Measurements from ENCODE around the gene ALKBH5. TPM values are rescaled to one million over a fixed set of nuclear protein-coding genes. Genes with fewer than 3 reads are reported as not detected.

ALKBH5 gene
- polyA plus RNA-seq (ENCODE audit: insufficient read depth in 1 of 5, insufficient read length in 5 of 5, low replicate concordance in 1 of 5): 10 to 100 TPM; 46.8 to 75.1 (median 59.2) TPM
- long read RNA-seq, donor 1, transcript ALKBH5-201 (4 exons, 2,748 nt): major isoform, 12 of 19 reads
- long read RNA-seq, donor 1, partial matches to known transcripts: 6 of 19 reads
- long read RNA-seq, donor 1, other reads (novel, unspliced or antisense): 0 of 19 reads
- long read RNA-seq, donor 2, transcript ALKBH5-201 (4 exons, 2,748 nt): major isoform, 8 of 33 reads
- long read RNA-seq, donor 2, partial matches to known transcripts: 25 of 33 reads
- long read RNA-seq, donor 2, other reads (novel, unspliced or antisense): 0 of 33 reads
- long read RNA-seq, donor 3, transcript ALKBH5-201 (4 exons, 2,748 nt): major isoform, 8 of 8 reads
- long read RNA-seq, donor 3, partial matches to known transcripts: 0 of 8 reads
- long read RNA-seq, donor 3, other reads (novel, unspliced or antisense): 0 of 8 reads
- long read RNA-seq, donor 4, transcript ALKBH5-201 (4 exons, 2,748 nt): major isoform, 11 of 12 reads
- long read RNA-seq, donor 4, partial matches to known transcripts: 0 of 12 reads
- long read RNA-seq, donor 4, other reads (novel, unspliced or antisense): 0 of 12 reads
- long read RNA-seq, donor 5, transcript ALKBH5-201 (4 exons, 2,748 nt): major isoform, 8 of 40 reads
- long read RNA-seq, donor 5, partial matches to known transcripts: 32 of 40 reads
- long read RNA-seq, donor 5, other reads (novel, unspliced or antisense): 0 of 40 reads
- long read RNA-seq, donor 6, transcript ALKBH5-201 (4 exons, 2,748 nt): major isoform, 14 of 19 reads
- long read RNA-seq, donor 6, partial matches to known transcripts: 5 of 19 reads
- long read RNA-seq, donor 6, other reads (novel, unspliced or antisense): 0 of 19 reads
- long read RNA-seq, donor 7, transcript ALKBH5-201 (4 exons, 2,748 nt): major isoform, 16 of 22 reads
- long read RNA-seq, donor 7, partial matches to known transcripts: 6 of 22 reads
- long read RNA-seq, donor 7, other reads (novel, unspliced or antisense): 0 of 22 reads
- long read RNA-seq, donor 8, transcript ALKBH5-201 (4 exons, 2,748 nt): major isoform, 6 of 6 reads
- long read RNA-seq, donor 8, partial matches to known transcripts: 0 of 6 reads
- long read RNA-seq, donor 8, other reads (novel, unspliced or antisense): 0 of 6 reads

DNA sequence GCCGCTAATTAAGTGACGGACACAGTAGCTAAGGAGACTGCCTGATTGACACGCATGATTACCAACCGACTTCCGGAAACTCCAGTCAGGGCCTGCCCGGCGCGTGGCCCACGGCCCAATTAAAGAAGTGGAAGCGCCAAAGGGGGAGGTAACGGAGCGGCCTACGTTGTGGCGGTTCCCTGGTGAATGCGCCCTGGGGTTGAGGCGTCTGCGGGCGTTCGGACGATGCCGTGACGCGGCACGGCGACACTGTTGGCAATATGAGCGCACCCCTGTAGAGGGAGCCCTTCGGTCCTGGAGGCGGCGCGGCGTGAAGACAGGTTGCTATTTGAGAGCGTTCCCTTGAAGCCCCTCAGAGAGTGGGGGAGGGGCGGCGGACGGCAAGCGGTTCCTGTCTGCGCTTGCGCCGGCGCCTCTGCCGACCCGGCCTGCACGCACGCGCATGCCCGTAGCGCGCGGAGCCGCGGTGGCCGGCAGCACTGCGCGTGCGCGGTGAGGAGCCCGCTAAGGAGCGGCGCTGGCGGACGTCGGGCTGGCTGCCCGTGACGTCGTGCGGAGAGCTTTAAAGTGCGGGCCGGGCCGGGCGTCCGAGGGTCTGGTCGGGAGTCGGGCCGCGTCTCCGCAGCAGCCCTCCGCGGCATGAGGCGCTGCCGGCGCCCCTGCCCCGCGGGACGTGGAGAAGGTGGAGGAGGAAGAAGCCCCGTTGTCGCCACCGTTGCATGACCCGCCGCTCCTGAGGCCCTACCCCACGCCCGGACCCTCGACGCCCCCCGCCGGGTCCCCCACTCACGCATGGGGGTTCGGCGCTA, at the start of gene ALKBH5:
TSS of gene ALKBH5 (plus strand) at position 495 of the 809 bp plus-strand sequence. CDS start 416 bp downstream, outside the sequence.
- DNase-seq: peak; percentile 99 to 100

DNA sequence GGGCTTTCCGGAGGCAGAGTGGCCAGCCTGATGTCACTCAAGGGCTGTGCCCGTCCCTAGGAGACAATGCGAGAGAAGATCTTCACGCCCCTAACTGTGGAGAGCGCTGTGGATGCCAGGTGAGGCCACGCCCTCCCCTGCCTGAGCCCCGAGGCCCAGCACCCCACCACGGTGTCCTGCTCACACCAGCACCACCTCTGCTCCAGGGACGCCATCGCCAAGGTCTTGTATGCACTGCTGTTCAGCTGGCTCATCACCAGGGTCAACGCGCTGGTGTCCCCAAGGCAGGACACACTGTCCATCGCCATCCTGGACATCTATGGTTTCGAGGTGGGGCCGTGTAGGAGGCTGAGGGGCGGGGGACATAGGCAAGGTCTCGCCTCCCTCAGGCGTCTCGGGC, 47.3 kb upstream of the ALKBH5 start:
- DNase-seq: no peak

DNA sequence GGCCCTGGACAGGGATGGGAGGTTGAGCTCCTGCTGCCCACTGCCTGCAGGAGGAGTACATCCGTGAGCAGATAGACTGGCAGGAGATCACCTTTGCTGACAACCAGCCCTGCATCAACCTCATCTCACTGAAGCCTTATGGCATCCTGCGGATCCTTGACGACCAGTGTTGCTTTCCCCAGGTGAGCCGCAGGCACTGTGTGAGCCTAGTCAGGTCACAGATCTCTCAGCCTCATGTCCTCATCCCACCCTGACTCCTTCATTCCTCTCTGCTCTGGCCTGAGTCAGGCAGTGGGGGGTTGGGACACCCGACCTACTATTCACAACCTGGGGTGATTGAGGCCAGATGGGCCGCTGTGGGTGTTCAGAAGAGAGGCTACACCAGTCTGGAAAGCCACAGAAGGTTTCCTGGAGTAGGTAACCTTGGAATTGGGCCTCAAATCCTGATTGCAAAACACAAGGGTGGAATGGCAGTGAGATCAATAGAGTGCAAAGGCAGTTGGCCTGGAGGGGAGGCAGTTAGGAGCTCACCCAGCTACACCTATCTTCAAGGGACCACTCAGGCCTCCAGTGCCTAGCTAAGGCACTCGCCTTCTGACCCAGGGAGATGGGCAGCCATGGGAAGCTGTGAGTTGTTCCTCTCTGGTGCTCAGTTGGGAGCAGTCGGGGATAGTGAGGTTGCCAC, 45.4 kb upstream of the ALKBH5 start:
- no peak for DNase-seq

DNA sequence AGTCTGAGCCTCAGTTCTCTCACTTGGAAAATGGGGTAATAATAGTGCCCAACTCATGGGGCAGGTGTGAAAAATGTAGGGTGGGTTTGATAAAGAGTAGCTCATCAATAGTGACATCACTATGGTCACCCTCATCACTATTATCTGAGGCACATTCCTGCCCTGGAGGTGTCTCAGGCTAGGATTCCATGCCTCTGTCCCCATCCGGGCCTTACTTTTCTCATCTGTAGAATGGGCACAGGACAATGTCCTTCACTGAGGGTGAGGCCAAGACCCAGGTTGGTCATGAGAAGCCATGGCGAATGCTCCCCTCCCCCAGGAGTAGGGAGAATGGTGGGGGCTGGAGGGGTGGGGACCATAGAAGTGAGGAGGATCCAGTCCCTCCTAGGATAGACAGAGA, 44.5 kb upstream of the ALKBH5 start:
- no peak for DNase-seq

DNA sequence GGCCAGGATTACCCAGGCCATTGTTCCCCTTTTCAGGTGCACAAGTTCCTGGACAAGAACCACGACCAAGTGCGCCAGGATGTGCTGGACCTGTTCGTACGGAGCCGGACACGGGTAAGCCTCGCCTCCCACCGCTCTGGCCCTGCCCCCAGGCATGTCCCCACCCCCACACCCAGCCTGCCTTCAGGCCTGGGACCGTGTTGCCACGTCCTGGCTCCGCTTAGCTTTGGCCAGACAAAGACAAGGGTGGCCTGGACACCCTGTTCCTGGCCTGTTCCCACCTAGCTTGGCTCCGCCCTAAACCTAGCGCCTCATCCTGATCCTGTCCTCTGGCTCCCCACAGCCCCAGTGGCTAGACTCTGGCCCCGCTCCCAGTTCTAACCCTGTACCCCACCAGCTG, 44.1 kb upstream of the ALKBH5 start:
- no peak for DNase-seq

DNA sequence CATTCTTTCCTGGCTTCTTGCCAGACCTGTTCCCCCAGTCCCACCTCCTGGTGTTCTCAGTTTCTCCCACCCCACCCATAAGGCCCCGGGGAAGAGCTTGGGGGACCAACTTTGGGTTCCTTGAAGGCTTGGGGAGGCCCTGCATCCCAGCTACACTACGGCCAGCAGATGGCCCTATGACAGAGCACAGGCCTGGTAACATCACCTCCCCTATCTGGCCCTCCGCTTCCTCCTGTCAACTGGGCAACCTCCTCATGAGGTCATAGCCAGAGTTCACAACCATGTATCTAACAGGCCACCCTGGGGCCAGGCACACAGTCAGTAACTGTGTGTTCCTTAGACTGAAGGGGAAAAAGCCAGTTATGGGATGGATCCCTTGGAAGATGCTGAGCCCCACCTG, 43.7 kb upstream of the ALKBH5 start:
- DNase-seq: no peak

DNA sequence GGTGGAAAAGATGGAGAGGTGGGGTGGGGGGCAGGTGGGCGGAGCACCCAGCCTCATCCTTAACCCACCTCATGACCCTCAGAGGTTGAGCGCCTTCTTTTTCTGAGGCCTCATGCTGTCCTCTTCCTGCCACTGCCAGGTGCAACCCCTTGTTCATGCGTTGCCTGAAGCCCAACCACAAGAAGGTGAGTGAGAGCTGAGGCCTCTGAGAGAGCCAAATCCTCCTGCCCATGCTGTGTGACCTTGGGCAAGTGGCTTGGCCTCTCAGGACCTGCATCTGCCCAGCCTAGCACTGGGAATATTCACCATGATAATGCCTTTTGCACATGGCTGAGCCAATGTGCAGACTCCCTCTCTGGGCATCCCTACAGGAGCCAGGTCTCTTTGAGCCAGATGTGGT, 43.0 kb upstream of the ALKBH5 start:
- DNase-seq: no peak

DNA sequence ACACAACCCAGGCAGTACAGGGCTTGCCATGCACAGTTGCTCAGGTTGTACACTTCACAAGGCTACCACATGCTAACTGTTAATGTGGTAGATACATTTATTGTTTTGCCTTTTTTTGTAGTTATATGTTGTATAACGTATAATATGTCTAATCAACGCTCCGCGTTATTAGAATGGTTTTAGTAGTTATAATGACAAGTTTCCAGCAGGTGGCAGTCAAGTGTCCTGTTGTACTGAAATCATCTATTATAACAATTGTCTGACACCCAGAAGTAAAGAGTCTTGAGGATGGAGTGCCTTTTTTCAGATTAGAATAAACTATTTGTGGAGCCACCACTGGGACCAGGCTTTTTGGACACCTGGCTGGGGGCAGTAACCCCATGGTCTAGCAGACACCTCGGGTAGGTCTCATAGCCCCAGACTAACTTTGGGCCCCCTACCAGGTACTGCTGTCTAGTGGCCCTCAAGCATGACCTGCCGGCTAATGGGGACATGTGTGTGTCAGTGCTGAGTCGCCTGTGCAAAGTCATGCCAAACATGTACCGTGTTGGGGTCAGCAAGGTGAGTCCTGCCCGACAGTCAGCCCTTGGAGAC, 42.3 kb upstream of the ALKBH5 start:
- peak in 1 of 2 donors; percentile 53 for DNase-seq

DNA sequence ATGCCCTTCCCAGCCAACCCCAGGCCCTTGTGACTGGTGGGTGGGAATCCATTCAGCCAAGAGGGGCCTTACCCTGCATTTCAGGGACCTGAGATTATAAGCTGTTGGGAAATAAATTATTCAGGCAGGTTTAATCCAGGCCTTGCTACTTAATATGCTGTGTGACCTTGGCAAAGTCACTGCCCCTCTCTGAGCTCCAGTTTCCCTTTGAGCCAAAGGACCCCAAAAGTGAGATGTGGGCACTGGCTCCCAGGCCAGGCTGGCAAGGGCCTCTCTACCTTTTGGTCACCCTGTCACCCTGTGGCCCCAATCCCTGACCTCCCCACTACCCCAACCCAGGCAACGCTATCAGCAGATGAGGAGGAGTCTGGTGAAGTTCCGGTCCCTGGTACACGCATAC, 41.2 kb upstream of the ALKBH5 start:
- no peak for DNase-seq

DNA sequence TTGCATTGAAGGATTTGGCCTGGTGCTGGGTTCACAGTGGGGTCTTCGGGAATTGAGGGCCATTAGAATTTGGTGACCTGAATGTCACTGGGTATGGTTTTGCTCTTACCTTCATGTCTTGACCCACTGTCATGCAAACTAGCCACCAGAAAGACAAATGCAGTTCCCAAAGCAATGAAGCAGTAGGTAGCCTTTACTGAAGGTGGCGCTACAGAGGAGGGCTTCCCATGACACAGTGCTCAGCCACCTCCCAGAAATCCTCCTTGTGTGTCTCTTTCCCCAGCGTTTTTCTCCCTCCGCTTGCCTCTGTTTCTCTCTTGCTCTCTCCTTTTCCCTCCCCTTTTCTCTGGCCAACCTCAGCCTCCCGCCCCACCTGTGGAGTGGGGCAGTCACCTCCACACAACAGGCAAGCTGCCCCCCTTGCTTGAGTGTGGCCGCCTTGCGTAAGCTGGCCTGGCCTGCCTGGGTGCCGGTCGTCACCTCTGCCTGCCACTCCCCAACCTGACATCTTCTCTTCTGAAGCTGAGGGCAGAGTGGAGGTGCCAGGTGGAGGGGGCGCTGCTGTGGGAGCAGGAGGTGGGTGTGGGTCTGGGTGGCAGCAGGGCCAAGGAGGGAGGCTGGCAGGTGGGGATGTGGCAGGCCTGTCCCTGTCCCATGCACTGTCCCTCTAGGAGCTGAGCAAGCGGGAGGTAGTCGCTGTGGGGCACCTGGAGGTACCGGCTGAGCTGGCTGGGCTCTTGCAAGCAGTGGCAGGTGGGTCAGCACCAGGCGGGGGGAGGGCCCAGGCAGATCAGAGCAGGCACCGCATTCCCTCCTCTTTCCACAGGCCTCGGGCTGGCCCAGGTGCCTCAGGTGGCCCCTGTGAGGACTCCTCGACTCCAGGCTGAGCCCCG, 40.3 kb upstream of the ALKBH5 start:
- DNase-seq: no peak

DNA sequence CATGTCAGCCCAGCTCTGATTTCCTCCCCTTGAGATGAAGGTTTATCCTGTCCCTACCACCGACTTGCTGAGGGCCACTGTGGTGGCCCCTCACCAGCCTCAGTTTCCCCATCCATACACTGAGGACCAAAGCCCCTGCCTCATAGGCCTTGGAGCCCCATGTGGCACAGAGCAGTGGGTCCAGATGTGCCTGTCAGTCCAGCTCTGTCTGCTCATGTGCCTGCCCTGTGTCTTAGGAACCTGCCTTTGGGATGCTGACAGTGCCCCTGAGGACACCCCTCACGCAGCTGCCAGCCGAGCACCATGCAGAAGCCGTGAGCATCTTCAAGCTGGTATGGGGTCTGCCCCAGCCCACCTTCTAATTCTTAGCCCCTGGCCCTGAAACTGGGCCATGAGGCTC, 39.4 kb upstream of the ALKBH5 start:
- no peak for DNase-seq

DNA sequence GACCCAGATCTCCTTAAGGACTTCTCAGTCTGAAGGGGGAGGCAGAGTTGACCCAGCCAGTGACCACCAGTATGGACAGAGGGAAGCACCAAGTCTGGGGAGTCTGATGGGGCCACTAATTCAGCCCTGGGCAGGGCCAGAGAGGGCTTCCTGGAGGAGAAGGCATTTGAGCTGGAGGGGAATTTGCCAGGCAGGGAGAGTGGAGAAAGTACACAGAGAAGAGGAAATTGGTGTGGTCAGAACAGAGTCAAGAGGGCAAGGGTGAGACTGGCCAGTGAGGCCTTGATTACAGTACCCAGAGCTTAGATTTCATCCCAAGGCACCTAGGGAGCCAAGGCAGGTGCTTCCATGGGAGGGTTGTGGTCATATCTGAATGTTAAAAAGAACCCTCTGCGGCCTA, 38.8 kb upstream of the ALKBH5 start:
- no peak for DNase-seq

DNA sequence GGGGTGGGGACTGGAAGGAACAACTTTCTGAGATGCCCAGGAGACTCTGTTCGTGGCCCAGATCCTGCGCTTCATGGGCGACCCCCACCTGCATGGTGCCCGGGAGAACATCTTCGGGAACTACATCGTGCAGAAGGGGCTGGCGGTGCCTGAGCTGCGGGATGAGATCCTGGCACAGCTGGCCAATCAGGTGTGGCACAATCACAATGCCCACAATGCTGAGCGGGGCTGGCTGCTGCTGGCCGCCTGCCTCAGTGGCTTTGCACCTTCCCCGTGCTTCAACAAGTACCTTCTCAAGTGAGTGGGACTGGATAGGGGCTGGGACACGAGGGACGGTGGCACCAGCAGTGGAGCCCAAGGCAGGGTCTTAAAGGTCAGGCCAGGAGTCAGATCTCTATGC, 37.8 kb upstream of the ALKBH5 start:
- DNase-seq: no peak

DNA sequence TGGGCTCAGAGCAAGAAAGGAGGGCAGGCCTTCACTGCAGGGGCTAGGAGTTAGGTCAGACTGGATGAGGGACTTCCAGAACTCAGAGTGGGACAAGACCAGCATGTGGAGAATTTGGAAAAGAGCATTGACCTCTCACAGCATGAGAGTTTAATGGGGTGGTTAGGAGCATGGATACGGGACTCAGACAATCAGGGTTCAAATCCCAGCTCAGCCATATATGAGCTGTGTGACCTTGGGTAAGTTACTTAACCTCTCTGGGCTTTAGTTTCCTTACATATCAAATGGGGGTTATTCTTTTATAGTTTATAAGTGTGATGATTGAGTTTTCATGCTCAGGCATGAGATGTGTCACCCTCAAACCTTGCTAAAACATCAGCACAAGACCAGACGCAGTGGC, 37.4 kb upstream of the ALKBH5 start:
- DNase-seq: no peak

DNA sequence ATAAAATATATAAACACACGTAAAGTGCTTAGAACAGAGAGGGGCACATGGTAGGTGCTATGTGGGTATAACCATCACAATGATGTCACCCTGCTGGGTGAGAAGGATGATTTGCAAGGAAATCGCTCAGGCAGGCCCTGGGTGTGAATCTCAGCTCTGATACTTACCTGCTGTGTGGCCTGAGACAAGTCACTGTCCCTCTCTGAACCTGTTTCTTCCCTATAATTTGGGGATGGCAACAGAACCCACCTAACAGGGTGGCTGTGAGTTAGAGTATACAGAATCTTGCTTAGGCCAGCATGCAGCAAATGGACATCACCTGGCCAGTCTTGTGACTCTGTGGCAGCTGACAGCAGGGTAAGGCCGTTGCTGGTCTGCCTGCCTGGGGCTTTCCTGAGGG, 36.6 kb upstream of the ALKBH5 start:
- no peak for DNase-seq

DNA sequence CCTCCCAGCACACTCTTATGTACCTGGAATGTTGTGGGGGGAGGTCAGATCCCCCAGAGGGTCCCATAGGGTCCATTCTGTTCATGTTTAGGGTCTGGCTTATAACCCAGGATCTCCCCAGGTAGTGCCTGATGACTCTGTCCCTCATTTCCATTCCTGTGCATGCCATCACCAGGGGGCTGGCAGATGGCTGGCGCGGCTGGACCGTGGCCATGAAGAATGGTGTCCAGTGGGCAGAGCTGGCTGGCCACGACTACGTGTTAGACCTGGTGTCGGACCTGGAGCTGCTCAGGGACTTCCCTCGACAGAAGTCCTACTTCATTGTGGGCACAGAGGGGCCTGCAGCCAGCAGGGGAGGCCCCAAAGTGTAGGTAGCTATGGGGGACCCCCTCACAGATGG, 35.0 kb upstream of the ALKBH5 start:
- no peak for DNase-seq

DNA sequence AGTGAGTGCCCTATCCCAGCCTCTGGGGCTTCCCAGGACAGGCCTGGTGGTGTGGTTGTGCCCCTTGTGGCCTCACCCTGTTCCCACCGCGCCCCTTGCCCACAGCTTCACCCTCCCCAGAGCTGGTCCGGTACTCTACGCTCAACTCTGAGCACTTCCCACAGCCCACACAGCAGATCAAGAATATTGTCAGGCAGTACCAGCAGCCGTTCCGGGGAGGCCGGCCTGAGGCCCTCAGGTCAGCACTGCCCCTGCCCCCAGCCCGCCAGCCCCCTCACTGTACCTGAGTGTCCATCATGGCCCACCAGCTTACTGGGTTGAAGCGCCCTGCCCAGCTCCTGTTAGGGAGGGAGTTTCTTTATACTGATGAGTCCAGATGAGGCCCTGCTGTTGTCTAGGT, 32.3 kb upstream of the ALKBH5 start:
- DNase-seq: no peak

DNA sequence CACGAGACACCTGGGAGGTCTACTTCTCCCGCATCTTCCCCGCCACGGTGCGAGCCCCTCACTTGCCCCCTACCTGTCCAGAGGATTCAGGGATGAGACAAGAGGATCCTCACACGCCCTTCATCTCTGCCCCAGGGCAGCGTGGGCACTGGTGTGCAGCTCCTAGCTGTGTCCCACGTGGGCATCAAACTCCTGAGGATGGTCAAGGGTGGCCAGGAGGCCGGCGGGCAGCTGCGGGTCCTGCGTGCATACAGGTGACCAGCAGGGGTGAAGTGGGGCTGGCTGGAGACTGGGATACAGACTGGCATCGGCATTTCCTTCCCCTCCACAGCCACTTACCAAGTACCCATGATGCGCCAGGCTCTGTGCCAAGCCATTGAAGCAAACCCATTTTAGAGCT, 28.4 kb upstream of the ALKBH5 start:
- DNase-seq: no peak

All from right lung (tissue), 10 donors.